NCI-H1105 (cell line): ENCODE data around the gene ABR.
A peak's percentile ranks its signal among the peaks of the same experiment; 100 is the strongest.
"Not testable (repeated sequence)": the region's sequence is repeated elsewhere in the genome, so short reads cannot be mapped to it uniquely, and the experiment has no call there.

Experiments used
- DNase-seq: peaks from one replicate; lab custom pipeline; 2025; lab: John Stamatoyannopoulos, UW

Gene ABR

DNA sequence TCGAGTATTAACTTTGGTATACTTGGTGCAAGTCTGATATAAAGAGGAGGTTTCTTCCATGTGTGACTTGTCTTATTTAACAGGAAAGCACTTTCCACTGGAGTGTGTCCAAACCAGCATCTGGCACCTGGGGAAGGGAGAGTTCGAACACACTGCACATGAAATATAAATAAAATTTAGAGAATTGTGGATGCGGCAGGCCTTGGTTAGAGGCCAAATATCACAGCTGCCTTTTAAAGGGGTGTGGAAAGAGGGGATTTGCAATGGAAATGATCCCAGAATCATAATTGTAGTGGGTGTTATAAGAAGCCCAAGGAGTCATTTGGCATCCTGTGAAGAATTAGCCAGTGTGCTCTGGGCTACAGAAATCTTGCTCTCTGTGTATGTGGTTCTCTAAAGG is 195.9 kb downstream of the ABR start:
- DNase-seq: no peak

DNA sequence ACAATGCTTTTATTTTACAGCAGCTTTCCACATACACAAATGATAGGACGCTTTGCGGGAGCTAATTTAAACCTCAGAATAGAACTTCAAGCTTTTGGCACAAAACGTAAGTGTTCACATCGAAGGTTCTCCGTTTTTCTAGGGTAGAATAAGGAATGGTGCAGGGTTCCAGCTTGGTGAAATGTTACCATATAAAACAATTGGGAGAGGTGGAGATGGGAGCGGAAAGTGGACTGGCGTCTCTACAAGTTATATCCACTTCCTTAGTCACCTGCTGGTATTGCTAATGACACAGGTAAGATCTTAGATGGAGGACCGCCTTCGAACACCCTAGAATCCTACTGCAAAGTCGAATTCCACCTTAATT is 198.5 kb downstream of the ABR start:
- no peak for DNase-seq

DNA sequence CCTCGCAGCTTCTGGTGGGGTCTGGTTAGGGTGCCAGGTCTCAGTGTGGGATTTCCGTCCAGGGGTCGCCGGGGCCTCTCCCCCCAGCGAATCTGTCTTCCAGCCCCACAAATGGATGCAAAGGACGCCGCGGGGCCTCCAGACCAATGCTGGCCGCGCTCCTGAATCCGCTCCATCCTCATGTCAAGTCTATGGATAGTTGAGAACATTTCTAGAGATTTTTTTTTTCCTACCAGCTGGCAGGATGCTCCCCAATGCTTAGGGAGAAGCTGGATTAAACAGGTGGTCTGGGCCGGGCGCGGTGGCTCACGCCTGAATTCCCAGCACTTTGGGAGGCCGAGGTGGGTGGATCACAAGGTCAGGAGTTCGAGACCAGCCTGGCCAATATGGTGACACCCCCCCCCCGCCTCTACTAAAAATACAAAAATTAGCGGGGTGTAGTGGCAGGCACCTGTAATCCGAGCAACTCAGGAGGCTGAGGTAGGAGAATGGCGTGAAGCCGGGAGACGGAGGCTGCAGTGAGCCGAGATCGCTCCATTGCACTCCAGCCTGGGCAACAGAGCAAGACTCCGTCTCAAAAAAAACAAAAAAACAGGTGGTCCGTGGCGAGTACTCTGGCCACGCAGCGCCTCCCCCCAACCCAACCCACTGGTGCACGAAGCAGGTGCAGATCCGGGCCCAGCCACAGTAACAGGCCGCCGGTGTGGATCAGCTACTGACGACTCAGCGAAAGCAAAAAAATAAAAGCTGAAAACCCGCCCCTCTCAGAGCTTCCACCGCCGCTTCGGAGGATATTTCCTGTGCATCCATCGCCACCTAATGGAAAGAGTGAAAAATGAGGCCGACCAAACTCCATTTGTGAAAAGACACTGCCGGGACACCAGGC is 199.1 kb downstream of the ABR start:
- DNase-seq: peak; percentile 62

DNA sequence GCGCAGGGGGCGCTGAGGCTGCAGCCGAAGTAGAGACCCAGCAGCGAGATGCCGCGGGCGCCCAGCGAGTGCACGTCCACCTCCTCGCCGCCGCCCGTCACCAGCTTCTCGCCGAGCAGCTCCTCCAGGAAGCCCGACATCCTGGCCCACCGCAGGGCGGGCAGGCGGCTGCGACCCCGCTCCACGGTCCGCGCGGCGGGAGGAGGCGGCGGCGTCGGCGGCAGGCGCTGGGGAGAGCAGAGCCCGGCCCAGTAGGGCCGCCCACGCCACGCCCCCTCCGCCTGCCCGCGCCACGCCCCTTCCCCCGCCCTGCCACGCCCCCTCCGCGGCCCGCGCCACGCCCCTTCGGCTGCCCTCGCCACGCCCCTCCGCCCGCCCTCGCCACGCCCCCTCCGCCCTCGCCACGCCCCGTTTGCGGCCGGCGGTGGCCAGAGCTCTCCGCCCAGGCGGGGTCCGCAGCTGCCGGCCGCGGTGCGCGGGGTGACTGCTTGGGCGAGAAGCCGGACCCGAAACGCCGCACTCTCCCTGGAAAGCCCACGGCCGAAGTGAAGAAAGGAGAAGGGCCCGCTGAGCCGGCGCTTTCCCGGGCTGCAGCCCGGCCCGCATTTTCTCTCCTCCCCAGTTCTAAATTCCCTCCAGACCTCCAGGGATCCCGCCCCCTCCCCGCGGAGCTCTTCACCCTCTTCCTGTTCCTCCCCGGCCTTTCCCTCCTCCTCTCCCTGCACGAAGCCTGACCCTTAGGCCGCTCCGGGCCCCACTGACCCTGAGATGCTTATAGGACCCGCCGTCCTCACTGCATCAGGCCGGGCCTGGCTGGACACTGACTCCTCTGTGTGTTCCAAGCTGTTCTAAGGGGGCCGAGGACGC is 200.0 kb downstream of the ABR start, which contains the start of gene NXN:
Gene NXN (minus strand): TSS at position 238 of the 867 bp plus-strand sequence.
- DNase-seq: peak; percentile 56

DNA sequence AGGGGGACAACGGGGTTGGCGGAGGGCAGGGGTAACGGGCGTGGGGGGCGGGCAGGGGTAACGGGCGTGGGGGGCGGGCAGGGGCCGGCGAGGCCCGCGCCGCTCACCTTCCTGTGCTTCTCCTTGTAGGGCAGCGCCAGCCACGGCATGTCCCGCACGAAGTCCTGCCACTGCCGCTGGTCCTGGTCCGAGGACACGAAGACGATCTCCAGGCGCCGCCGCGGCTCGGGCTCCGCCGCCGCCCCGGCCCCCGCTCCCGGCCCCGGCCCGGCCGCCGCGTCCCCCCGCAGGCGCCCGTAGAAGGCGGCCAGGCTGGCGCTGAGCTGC is 200.6 kb downstream of the ABR start:
- DNase-seq: no peak

DNA sequence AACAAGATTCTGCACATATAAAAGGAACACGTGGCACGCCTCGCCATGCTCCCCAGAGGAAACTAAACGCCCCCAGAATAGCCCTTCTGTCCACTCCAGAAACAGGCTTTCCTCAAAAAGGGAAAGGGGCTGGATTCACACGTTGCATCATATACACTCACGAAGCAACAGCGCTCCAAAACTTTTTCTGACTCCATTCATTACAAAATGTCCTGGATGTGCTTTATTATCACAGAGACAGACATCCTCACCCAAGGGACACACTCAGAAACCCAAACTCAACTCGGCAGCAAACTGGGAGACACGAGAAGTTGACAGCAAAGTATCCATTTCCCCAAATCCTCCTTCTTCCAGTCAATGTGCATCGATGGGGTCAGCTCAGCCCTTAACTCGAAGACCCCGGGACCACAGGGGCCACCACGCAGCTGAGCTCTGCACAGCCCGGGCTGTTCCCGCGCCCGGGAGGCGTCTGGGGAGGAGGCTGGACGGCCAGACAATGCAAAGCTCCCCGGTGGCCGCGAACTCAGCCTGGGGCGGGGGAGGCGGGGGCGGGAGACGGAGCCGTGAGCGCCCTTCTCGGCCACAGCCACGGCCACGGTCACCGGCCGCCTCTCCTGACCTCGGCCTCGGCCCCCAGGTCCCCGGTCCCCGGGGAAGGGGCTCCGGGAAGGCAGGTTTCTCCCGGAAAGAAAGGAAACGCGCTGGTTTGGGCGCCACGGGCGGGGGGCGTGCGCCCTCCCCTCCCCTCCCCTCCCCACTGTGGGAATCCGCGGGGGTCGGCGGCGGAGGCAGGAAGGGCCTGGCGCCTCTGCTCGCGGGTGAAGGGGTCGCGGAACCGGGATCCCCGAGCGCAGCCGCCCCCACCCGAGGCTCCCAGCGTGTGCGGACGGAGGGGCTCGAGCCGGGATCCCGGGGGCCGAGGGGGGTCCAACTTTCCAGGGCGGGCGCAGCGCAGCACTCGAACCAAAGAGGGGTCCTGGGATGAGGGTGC is 201.4 kb downstream of the ABR start:
- DNase-seq: no peak

DNA sequence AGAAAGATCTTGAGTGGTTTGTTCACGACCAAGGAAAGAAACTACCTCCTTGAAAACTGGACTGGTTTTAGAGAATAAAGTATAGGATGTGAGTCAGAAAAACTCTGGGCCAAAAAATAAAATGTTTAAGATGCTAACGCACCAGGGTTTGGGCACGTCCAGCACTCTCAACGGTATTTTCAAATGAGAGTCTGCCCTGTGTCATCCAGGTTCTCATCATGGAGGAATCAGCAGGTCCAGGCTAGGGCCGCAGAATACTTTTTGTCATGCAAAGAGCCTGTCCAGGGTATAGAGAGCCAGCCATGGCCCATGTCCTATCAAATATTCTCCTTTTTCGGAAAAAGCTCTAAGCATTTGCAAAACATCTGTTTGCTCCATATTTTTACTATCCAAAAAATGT is 202.6 kb downstream of the ABR start:
- DNase-seq: no peak

DNA sequence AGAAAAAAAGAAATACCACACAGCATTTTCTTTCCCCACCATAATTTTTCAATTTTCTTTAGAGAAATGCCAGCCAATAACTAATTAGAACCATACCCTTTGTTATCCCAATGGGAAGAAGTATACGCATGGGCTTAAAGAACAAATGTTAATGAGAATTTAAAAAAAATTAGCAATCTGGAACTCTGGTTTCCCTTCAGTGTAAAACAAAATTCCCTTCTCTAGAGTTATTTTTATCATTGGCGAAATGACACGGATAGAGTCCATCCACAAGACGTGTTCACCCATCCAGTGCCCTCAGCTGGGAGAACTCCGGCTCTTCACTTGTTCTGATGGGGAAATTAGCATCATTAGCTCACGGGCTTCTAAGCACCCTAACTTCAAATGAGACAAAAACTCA is 203.5 kb downstream of the ABR start:
- no peak for DNase-seq

DNA sequence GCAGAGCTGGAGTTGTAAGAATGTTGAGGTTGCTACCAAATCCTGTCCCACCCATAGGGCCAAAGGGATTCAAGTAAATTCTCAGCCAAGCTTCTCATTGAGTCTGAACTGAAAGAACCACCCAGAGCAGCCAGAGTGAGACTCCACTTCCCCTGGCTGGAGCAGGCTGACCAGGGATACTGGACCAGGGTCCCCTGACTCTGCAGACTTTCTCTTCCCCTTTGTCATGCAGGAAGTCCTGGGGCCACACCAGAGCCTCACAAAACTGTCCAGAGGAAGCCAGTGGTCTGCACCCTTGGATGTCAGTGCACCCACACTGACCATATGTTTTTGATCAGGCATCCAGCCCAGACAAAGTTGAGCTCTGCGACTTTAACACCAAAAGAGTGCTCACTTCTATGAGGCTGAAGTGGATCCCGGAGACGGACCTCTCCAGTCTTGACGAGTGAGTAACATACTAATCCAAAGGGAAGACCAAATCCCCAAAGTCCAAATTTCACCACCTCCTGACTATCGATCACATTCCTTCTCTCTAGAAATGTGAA is 204.3 kb downstream of the ABR start:
- no peak for DNase-seq

DNA sequence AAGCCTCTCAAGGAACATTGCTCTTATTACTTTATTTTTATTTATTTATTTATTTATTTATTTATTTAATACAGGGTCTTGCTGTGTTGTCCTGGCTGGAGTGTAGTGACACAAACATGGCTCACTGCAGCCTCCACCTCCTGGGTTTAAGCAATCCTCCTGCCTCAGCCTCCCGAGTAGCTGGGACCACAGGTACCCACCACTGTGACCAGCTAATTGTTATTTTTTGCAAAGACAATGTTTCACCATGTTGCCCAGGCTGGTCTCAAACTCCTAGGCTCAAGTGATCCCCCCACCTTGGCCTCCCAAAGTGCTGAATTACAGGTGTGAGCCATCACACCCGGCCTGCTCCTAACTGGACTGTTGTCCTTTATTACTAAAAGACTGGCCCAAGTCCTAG is 205.0 kb downstream of the ABR start:
- not testable (repeated sequence) for DNase-seq

DNA sequence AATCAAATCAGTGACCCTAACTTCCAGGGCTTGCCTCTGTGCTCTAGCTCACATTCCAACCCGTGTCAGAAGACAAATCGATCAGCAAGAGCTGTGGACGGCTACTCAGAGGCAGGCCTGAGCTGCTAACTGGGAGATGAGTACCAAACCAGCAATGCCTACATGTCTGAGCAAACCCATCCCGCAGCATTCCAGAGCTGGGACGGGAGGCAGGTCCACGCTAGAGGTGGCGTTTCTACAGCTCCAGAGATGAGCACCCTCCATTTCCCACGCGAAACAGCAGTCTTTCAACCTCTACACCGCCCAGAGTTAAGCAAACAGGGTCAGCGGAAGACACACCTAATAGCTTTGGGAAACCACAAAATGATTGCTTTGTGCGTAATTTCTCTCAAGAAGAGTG is 206.7 kb downstream of the ABR start:
- DNase-seq: no peak

DNA sequence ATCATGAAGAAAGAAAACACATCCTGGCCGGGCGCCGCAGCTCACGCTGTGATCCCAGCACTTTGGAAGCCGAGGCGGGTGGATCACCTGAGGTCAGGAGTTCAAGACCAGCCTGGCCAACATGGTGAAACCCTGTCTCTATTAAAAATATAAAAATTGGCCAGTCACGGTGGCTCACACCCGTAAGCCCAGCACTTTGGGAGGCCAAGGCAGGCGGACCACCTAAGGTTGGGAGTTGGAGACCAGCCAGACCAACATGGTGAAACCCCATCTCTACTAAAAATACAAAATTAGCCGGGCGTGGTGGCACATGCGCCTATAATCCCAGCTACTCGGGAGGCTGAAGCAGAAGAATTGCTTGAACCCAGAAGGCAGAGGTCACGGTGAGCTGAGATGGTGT is 207.9 kb downstream of the ABR start:
- DNase-seq: not testable (repeated sequence)

DNA sequence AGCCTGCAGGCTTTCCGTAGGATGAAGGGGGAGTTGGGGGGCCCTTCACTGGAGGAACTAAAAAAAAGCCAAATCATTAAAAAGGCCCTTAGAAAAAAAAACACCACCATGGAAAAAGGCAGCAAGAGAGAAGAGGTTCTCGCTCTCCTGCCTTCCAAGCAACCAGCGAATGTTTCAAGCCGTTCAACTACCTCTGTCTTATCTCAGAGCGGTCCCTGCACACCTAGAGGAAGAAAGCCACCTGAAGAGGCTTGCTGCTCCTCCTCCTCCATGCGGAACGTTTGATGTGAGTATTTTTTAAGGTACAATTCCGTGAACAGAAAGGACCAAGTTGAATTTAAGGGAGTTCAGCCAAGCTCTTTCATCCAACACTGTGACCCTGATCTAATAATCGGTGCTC is 209.4 kb downstream of the ABR start:
- DNase-seq: no peak

DNA sequence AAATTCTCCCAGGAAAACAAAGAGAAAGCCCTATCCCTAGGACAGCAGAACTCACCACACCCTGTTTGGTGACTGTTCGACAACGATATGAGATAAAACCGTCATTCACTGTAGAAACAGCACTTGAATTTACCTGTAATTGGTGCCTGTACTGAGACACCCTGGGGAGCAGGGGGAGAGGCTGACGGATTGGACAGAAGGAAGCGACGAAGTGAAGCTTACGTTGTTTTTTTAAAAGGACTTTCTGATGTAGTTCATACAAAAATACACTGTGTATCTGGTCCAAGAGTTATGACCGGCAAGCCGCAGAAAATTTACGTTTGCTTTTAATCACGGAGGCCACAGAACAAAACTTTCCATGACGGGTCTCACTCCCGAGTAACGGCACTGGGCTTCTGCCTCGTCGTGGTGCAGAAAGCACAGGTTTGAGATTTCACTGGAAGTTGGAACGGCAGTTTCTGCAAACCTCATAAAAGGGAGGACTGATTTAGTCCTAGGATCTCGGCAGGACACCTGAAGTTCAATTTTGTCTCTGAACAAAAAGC is 209.9 kb downstream of the ABR start:
- DNase-seq: no peak

DNA sequence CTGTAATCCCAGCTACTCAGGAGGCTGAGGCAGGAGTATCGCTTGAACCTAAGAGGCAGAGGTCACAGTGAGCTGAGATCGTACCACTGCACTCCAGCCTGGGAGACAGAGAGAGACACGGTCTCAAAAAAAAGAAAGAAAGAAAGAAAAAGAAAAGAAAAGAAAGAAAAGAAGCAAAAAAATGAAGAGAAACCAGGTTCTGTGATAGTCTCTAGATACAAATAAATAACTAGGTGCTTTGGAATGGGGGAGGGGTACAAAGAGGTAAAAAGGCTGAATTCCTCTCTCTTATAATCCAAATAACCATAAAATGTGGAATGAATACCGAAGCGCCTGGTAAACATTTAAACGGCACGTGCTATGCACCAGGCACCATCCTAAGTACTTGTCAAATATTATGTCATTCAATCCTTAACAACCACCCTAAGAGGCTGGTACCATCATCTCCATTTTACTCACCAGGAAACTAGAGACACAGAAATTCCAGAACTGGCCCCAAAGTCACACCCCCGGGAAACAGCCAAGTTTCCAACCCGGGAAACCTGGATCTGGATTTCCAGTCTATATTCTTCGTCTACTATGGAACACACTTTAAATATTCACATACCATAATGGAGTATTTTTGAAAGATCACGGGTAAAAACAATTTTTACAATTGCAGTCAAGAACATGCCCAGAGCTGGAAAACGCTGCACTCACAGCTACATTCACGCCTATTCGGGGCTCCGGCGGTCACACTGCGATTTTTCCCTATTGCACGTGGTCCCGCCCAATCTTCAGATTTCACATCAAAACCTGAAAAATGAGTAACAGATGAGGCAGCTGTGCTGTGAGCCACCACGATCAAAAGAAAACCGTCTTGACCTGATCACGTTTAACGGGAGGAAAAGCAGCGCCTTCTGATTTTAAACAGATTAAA is 210.7 kb downstream of the ABR start:
- DNase-seq: no peak

DNA sequence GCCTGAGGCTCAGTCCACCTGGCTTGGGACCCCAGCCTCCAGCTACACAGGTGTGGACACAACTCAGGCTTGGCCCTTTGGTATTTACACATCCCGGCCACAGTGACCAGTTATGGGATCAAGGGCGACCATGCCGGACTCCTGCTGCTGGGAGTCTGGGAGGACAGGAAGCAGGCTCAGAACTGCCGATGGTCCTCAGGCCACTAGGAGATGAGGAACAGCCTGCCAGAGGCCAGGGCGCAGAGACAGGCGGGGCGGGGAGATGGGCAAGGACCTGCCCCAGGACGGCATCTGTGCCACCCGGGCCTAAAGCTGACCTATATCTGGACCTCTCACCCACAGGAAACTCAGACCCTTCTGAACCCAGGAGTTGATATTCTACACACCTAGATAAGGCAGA is 212.7 kb downstream of the ABR start:
- DNase-seq: no peak

DNA sequence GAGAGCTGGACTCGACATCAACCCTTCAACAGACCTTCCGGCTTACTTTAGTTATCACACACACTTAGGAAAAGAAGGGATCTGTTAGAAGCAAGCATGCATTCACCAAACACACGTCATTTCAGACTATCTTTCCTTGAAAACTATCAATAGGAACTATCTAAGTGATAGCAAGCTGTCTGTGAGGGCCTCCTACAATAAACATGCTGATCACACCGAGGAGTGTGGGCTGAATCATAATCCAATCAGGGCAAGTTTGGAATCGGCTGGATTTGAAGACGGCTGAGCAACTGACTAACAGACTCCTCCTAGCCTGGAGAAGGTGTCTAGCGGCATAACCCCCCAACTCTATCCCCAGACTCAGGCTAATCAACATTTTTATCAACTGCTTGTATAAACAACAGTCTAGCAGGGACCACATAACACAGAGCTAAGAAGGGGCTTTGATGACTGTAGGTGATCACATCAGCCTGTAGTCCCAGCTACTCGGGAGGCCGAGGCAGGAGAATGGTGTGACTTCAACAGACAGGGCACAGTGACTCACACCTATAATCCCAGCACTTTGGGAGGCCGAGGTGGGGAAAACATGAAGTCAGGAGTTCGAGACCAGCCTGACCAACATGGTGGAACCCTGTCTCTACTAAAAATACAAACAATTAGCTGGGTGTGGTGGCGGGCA is 214.3 kb downstream of the ABR start:
- DNase-seq: no peak

DNA sequence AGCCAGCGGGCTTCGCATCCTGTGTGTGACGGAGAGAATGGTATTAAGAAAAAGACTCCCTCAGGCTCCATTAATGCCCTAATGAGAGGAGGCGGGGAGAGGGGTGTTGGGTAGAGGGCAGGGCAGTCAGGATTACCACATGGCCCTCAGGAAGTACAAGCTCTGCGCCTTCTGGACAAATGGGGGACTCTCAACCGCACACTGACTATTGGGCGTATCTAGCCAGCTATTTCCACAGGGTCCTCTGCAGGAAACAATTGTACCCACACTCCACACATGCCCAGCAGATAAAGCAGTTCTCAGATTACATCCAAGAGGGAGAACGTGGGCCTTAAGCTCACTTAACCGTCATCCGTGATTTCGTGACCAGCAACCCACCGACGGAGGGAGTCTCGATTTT is 214.9 kb downstream of the ABR start:
- DNase-seq: no peak

DNA sequence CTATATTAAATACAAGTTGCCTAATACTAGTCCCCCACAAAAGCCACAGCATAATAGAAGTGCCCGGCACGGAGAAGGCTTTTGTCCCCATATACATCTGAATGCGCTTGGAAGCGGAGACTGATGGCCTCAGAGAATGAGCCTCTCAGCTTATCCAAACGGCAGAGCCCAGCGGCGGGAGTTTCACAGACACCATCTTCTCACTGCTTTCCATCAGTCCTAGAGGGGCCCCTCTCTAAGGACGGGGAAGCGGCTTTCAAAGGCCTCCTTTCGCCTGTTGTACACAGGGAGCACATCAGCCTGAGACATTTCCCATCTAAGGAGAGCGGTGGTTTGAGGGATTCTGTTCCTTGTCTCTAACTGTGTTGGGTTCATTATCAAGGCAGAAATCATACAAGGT is 217.1 kb downstream of the ABR start:
- DNase-seq: no peak

DNA sequence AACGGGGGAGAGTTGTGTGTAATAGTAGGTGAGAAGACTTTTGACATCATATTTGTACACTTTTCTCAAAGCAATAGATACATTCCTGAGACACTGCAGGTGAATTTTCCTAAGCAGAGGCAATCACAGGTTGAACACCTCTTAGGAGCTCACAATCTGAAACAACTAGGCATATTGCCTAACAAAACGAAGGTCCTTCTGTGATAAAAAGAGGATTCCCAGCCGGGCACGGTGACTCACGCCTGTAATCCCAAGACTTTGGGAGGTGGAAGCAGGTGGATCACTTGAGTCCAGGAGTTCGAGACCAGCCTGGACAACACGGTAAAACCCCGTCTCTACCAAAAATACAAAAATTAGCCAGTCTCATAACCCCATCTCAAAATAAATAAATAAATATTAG is 217.6 kb downstream of the ABR start:
- no peak for DNase-seq
